ENCODE results near the gene PLEKHA5. TPM values are rescaled to one million over a fixed set of nuclear protein-coding genes. Genes with fewer than 3 reads are reported as not detected.

PLEKHA5 gene
- total RNA-seq, 1 experiment from 2014 or later, result 14.0 TPM

DNA sequence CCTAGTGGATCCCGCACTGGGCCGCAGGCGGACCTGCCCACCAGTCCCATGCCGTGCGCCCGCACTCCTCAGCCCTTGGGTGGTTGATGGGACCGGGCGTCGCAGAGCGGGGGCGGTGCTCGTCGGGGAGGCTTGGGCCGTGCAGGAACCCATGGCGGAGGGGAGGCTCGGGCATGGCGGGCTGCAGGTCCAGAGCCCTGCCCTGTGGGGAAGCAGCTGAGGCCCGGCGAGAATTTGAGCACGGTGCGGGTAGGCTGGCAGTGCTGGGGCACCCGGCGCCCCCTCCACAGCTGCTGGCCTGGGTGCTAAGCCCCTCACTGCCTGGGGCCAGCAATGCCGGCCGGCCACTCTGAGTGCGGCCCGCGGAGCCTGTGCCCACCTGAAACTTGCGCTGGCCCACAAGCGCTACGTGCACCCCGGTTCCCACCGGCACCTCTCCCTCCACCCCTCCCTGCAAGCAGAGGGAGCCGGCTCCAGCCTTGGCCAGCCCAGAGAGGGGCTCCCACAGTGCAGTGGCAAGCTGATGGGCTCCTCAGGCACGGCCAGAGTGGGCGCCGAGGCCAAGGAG lies 100.8 kb downstream of the PLEKHA5 start:
- no peak overlapping the region for H3K27ac ChIP-seq (ENCODE audit: low read depth, low read length, poor library complexity, severe bottlenecking)
- ChIA-PET CTCF (no interaction called here), POLR2A (ENCODE audit: low non-redundant PET) (no interaction called here)
- H3K4me1 ChIP-seq (ENCODE audit: insufficient read depth, low read length, poor library complexity, severe bottlenecking), result peaks cover 29% of the 10 kb centered on the region
- no TSS peak for BruUV-seq (replicated peaks)
- H3K27me3 ChIP-seq (replicated peaks; ENCODE audit: insufficient read depth, low read depth, low read length, poor library complexity), result no peaks in the 10 kb centered on the region
- intact Hi-C loops (cut with micrococcal nuclease; ENCODE audit: unreplicated experiment), result no loop called here
- TF ChIP-seq, protein P1, sequence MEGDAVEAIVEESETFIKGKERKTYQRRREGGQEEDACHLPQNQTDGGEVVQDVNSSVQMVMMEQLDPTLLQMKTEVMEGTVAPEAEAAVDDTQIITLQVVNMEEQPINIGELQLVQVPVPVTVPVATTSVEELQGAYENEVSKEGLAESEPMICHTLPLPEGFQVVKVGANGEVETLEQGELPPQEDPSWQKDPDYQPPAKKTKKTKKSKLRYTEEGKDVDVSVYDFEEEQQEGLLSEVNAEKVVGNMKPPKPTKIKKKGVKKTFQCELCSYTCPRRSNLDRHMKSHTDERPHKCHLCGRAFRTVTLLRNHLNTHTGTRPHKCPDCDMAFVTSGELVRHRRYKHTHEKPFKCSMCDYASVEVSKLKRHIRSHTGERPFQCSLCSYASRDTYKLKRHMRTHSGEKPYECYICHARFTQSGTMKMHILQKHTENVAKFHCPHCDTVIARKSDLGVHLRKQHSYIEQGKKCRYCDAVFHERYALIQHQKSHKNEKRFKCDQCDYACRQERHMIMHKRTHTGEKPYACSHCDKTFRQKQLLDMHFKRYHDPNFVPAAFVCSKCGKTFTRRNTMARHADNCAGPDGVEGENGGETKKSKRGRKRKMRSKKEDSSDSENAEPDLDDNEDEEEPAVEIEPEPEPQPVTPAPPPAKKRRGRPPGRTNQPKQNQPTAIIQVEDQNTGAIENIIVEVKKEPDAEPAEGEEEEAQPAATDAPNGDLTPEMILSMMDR (conservative IDR thresholded peaks at IDR 0.05; ENCODE audit: low read depth, low read length), result no peak
- TF ChIP-seq EZH2 (IDR thresholded peaks at IDR 0.05; ENCODE audit: borderline replicate concordance, low read depth, low read length, poor library complexity, severe bottlenecking), result no peak
- H3K36me3 ChIP-seq (ENCODE audit: insufficient read depth, low read length, poor library complexity, severe bottlenecking), result no peaks in the 10 kb centered on the region
- no peak for DNase-seq (ENCODE audit: low spot score)
- no peak overlapping the region for H3K4me3 ChIP-seq (ENCODE audit: low read depth, low read length, poor library complexity, severe bottlenecking)
- H3K9me3 ChIP-seq (ENCODE audit: low read depth, low read length, poor library complexity, severe bottlenecking), result no peaks in the 10 kb centered on the region

DNA sequence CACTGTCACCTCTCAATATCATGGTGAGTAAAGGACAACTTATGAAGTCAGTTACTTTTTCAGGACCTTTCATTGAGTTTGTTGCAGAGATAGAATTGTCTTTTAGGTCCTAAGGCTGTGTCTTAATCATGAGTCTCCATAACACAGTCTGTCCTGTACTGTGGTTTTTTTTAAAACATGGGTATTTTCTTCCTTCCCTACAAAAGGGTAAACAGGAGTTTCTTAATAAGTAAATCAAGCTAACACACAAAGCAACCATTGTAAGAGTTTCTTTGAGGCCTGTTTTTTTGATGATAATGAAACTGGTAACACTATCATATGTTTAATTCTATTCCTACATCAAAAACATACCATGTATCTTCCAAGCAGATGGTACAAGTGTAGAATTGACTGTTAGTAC lies 101.4 kb downstream of the PLEKHA5 start:
- H3K4me1 ChIP-seq (ENCODE audit: insufficient read depth, low read length, poor library complexity, severe bottlenecking), result peaks cover 30% of the 10 kb centered on the region
- no peak for DNase-seq (ENCODE audit: low spot score)
- no TSS peak for BruUV-seq (replicated peaks)
- TF ChIP-seq, protein P1 (conservative IDR thresholded peaks at IDR 0.05; ENCODE audit: low read depth, low read length), result no peak
- TF ChIP-seq EZH2 (IDR thresholded peaks at IDR 0.05; ENCODE audit: borderline replicate concordance, low read depth, low read length, poor library complexity, severe bottlenecking), result no peak
- no peaks in the 10 kb centered on the region for H3K9me3 ChIP-seq (ENCODE audit: low read depth, low read length, poor library complexity, severe bottlenecking)
- no peak overlapping the region for H3K27ac ChIP-seq (ENCODE audit: low read depth, low read length, poor library complexity, severe bottlenecking)
- CTCF ChIA-PET, result no interaction called here
- H3K4me3 ChIP-seq (ENCODE audit: low read depth, low read length, poor library complexity, severe bottlenecking), result no peak overlapping the region
- no peaks in the 10 kb centered on the region for H3K27me3 ChIP-seq (replicated peaks; ENCODE audit: insufficient read depth, low read depth, low read length, poor library complexity)
- H3K36me3 ChIP-seq (ENCODE audit: insufficient read depth, low read length, poor library complexity, severe bottlenecking), result no peaks in the 10 kb centered on the region
- POLR2A ChIA-PET (ENCODE audit: low non-redundant PET), result no interaction called here
- intact Hi-C loops (cut with micrococcal nuclease; ENCODE audit: unreplicated experiment), result no loop called here

DNA sequence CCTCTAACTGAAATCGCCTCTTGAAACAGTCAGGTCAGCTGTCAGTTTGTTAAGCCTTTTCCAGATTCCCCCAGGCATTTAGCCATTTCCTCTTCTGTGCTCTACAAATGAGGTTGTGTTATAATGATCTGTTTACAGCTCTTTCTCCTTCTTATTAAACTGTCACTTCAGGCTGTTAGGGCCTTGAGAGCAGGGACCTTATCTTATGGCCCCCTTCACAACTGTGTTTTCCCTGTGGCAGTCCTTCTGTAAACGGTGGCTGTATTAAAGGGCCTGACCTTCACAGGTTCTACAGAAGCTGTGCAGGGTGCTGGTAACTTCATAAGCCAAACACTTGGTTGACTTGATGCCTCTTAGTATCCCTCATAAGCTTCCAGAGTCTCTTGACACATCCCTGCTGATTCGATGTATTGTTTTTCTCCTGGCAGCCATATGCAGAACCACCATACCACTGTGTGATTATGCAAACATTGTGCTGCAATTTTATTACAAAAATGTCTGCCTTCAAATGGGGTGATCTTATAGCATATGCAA lies 104.7 kb downstream of the PLEKHA5 start:
- ChIA-PET POLR2A (ENCODE audit: low non-redundant PET) (no interaction called here), CTCF (no interaction called here)
- intact Hi-C loops (cut with micrococcal nuclease; ENCODE audit: unreplicated experiment), result no loop called here
- BruUV-seq (replicated peaks), result no TSS peak
- no peaks in the 10 kb centered on the region for H3K9me3 ChIP-seq (ENCODE audit: low read depth, low read length, poor library complexity, severe bottlenecking)
- H3K4me3 ChIP-seq (ENCODE audit: low read depth, low read length, poor library complexity, severe bottlenecking), result no peak overlapping the region
- peak; percentile 31 for DNase-seq (ENCODE audit: low spot score)
- H3K4me1 ChIP-seq (ENCODE audit: insufficient read depth, low read length, poor library complexity, severe bottlenecking), result peaks cover 22% of the 10 kb centered on the region
- peak overlapping the region; percentile 50 for H3K27ac ChIP-seq (ENCODE audit: low read depth, low read length, poor library complexity, severe bottlenecking)
- no peaks in the 10 kb centered on the region for H3K36me3 ChIP-seq (ENCODE audit: insufficient read depth, low read length, poor library complexity, severe bottlenecking)
- TF ChIP-seq, protein P1 (conservative IDR thresholded peaks at IDR 0.05; ENCODE audit: low read depth, low read length), result no peak
- TF ChIP-seq EZH2 (IDR thresholded peaks at IDR 0.05; ENCODE audit: borderline replicate concordance, low read depth, low read length, poor library complexity, severe bottlenecking), result no peak
- no peaks in the 10 kb centered on the region for H3K27me3 ChIP-seq (replicated peaks; ENCODE audit: insufficient read depth, low read depth, low read length, poor library complexity)

Data from A673 (cell line).